Measurements from ENCODE around the gene VAX1.

DNA sequence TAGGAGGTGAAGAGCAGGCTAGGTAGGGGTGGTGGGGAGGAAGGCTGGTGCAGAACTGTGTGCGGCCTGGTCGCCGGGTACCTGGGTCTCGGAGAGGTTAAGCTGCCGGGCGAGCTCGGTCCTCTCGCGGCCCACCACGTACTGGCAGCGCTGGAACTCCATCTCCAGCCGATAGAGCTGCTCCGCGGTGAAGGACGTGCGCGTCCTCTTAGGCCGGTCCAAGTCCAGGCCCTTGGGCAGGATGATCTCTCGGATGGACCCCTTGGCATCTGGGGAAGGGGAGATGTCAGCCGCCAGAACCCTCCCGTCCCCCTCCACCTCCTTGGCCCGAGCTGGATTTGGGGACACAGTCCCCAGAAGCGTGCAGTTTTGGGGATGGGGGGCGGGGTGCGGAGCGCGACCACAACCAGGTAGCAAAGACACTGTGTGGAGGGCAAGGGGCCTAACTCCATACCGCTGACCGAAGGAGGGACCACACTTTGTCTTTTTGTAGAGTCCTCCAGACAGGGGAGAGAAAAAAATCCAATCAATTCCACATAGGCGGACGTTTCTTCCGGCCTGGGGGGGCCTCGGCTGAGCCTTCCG lies 1.6 kb downstream of the VAX1 start:
- TF ChIP-seq, protein P1, sequence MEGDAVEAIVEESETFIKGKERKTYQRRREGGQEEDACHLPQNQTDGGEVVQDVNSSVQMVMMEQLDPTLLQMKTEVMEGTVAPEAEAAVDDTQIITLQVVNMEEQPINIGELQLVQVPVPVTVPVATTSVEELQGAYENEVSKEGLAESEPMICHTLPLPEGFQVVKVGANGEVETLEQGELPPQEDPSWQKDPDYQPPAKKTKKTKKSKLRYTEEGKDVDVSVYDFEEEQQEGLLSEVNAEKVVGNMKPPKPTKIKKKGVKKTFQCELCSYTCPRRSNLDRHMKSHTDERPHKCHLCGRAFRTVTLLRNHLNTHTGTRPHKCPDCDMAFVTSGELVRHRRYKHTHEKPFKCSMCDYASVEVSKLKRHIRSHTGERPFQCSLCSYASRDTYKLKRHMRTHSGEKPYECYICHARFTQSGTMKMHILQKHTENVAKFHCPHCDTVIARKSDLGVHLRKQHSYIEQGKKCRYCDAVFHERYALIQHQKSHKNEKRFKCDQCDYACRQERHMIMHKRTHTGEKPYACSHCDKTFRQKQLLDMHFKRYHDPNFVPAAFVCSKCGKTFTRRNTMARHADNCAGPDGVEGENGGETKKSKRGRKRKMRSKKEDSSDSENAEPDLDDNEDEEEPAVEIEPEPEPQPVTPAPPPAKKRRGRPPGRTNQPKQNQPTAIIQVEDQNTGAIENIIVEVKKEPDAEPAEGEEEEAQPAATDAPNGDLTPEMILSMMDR (IDR thresholded peaks at IDR 0.05) = no peak
- TF ChIP-seq POLR2A (IDR thresholded peaks at IDR 0.05) = no peak

Data from suprapubic skin (tissue), 3 donors.